Right lobe of liver (tissue), 4 donors: Measurements from ENCODE around the gene HEATR1.

Experiments used
- CTCF ChIP-seq, 4 donors: fragments of 200-600 bp in 3 of 4; fragments of 450-650 bp in 1 of 4; IDR thresholded peaks; one replicate each; pipeline versions ENCODE4 v1.5.1 to v1.8.0; 2016 to 2022; ENCODE audit warnings: antibody characterized with exemption in 4 of 4, mild to moderate bottlenecking in 2 of 4
- POLR2A ChIP-seq: fragments of 450-650 bp; IDR thresholded peaks from one replicate; pipeline ENCODE4 v1.6.1; 2017; ENCODE audit warnings: antibody characterized with exemption, mild to moderate bottlenecking
- donor health status: DM: no; HTN: no; CAD: no.
- donor health status: DM: no; HTN: no; CAD: no.
- donor health status: DM: no; HTN: yes; CAD: no.

- TF ChIP-seq POLR2A (no peak), CTCF (IDR thresholded peaks at IDR 0.05) (no peak)
These were observed 28.8 kb downstream of the HEATR1 start for GRCh38 chr1:236575523-236575922.
